HG03354 (cell line): Measurements from ENCODE around the gene TBC1D2.
"Not testable (repeated sequence)": the region's sequence is repeated elsewhere in the genome, so short reads cannot be mapped to it uniquely, and the experiment has no call there.

ENCODE experiments used
- ATAC-seq: cut with Tn5 transposase; IDR thresholded peaks from one replicate; pipeline ENCODE4 v1.9.1; 2021; ENCODE audit warnings: mild to moderate bottlenecking; ENCODE audit not compliant: unreplicated experiment, poor library complexity, severe bottlenecking

The TBC1D2 gene

DNA sequence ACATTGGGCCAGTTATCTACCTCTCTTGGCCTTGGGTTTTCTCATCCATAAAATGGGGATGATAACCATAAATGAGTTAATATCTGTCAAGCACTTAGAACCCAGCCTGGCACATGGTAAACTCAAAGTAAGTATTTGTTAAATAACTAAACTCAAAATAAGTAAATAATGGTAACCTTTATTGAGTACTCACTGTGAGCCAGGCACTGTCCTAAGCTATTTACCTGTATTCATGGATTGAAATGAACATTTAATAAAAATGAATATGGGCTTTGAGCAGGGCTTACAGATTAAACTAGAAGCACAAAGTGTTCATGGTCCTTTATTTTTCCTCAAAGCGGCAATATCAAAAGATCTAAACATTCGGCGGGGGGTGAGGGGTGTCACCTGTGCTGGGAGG lies 79.7 kb downstream of the TBC1D2 start:
- ATAC-seq: no peak

- no peak for ATAC-seq
These were observed 80.3 kb downstream of the TBC1D2 start for GRCh38 chr9:98175028-98175569.

DNA sequence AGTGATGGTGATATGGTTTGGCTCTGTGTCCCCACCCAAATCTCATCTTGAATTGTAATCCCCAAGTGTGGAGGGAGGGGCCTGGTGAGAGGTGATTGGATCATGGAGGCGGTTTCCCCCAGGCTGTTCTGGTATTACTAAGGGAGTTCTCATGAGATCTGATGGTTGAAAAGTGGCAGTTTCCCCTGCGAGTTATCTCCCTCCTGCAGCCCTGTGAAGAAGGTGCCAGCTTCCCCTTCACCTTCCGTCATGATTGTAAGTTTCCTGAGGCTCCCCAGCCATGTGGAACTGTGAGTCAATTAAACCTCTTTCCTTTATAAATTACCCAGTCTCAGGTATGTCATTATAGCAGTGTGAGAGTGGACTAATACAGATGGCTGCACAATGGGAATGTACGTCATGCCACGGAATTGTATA lies 80.9 kb downstream of the TBC1D2 start:
- ATAC-seq: not testable (repeated sequence)

GRCh38 chr9:98173181-98173580 lies 82.3 kb downstream of the TBC1D2 start:
- no peak for ATAC-seq

- no peak for ATAC-seq
These were observed 82.8 kb downstream of the TBC1D2 start for GRCh38 chr9:98172604-98173003.

GRCh38 chr9:98171176-98171925 lies 84.1 kb downstream of the TBC1D2 start:
- ATAC-seq: no peak

- peak; percentile 83 for ATAC-seq
These were observed 86.4 kb downstream of the TBC1D2 start for GRCh38 chr9:98168941-98169488.

DNA sequence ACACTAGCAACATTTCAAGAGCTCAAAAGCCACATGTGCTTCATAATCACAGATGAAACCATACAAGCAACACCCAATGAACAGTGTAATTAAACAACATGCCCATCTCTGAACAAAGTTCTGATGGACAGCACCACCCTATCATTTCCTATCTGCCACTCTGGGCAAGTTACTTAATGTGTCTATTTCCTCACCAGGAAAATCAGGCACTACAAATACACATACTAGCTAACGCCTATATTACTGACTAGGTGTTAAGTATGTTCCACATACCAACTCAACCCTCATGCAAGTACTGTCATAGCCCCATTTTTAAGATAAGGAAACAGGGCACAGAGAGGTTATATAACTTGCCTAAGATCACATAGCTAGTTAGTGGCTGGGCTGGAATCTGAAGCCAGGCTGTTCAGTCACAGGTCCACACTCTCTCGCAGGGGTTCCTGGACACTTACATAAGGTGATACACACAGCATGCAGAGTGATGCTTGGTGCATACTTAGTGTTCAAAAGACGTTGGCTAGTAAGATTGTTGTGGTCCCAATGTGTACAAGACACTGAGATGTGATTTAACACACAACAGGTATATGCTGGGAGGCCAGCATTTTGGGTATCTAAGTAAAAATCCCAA lies 87.2 kb downstream of the TBC1D2 start:
- no peak for ATAC-seq

GRCh38 chr9:98164912-98165311 lies 90.5 kb downstream of the TBC1D2 start:
- no peak for ATAC-seq

- ATAC-seq: no peak
These were observed 92.8 kb downstream of the TBC1D2 start for GRCh38 chr9:98162613-98163012.

DNA sequence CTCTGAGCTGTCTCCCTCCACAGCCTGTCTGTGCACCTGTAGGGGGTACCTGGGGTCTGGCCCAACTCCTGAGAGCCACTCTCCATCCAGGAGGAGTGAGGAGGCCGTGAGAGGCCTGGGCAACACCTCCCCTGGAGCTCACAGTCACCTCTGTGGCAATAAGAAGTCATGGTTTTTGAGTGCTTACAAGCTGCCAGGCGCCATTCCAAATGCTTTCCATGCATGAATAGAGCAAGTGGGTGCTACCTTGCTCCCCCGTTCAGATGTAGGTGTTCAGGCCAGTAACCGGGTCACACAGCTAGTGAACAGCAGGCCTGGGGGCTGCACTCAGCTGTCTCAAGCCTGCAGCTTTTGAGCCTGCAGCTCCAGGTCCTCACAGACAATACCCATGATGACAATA lies 93.6 kb downstream of the TBC1D2 start:
- ATAC-seq: no peak

DNA sequence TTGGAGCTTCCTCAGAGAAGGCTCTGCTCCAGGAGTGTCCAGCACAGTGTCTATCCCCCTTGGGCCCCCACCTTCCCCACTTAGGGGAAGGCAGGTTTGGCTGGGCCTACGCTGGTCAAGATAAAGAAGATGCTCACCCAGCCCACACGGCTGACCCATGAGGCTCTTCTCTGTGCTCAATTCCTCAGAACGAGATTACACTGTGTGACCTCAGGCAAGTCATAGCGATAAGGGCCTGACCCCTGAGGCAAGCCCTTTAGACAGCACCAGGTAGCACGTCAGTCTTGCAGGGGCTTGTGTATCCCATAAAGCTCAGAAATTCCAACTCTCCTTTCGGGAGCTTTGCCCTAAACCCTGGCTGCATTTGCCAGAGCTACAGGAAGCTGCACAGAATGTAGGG lies 95.7 kb downstream of the TBC1D2 start:
- no peak for ATAC-seq

DNA sequence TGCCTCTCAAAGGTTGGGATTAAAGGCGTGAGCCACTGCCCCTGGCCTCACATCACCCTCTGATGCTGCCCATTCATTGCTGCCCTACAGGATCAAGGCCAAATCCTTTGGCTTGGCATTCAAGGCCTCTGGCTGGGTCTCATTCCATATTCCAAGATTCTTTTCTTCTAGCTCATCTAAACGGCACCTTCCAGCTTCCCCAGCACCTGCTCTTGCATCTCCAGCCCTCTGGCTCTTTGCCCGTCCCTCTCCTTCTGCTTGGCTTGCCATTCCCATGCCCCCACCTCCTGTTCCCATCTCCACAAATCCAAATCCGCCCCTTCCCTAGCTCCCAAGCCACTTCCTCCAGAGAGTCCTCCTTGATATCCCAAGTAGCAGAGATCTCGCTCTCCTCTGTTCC lies 96.1 kb downstream of the TBC1D2 start:
- no peak for ATAC-seq

DNA sequence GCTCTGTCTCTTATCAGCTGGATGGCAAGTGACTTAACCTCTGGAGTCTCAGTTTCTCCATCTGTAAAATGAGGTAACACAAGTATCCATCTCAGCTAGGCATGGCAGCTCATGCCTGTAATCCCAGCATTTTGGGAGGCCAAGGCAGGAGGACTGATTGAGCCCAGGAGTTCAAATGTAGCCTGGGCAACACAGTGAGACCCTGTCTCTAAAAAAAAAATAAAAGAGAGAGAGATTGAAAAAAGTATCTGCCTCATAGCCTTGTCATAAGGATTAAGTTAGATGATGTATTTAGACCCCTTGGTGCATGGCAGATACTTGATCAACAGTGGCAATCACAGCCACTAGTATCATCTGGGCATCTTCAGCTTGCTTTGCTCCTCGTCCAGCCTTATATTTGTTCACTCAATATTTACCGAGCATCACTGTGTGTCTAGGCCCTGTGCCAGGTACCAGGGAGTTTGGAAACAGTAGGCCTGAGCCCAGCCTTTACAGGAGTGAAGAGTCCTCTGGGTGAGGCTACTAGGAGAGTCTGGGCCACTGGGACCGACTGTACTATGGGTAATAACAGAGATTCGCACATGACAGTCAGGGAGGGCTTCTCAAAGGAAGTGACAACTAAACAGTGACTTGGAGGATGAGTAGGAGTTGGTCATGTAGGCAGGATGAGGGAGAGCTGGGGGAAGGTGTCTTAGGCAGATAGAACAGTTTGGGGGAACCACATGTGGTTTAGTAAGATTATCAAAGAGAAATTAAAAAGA lies 97.2 kb downstream of the TBC1D2 start:
- no peak for ATAC-seq

DNA sequence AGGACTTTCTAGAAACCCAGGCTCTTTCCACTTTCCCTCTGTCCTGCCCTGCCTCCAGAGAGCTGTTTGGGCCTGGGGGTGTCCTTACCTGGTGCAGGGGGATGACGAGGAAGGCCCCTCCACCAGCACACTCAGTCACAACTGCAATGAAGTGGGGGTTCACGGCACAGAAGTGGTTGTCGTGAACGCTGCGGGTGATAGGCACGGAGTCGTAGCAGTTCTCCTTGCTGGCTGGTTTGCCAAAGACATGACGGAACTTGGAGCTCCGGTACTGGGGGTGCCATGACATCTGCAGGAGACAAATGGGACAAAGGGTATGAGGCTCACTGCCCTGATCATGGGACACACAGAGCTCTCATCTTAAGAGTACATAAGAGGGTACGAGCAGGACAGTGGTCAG lies 98.1 kb downstream of the TBC1D2 start:
- no peak for ATAC-seq

DNA sequence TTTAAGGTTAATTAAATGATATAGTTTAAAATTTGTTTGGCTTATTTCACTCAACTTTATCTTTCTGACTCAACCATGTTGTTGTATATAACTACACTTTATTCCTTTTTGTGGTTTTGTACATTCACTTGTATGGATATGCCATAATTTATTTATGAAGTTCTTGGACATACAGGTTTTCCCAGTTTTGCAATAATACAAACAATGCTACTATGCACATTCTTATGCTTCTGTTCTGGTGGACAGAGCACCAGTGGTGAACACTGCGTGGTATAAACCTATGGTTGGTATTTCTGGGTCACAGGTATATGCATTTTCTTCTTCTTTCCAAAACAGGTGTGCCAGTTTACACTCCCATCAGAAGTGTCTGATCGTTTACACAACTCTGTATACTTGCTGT lies 100.8 kb downstream of the TBC1D2 start:
- ATAC-seq: no peak

DNA sequence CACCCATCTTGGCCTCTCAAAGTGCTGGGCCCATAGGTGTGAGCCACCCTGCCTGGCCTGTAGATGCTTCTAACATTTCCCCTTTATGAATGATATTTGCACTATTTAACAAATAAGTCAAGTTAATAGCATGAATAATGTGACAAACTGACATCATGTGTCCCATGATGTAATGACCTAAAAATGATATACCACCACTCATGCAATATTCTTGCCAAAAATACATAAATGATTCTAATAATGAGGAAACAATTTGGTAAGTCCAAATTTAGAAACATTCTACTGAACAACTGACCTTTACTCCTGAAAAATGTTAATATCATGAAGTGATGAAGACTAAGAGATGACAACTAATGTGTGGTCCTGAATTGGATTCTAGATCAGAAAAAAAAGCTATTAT lies 102.9 kb downstream of the TBC1D2 start:
- no peak for ATAC-seq

GRCh38 chr9:98150721-98151120 lies 104.7 kb downstream of the TBC1D2 start:
- ATAC-seq: no peak

DNA sequence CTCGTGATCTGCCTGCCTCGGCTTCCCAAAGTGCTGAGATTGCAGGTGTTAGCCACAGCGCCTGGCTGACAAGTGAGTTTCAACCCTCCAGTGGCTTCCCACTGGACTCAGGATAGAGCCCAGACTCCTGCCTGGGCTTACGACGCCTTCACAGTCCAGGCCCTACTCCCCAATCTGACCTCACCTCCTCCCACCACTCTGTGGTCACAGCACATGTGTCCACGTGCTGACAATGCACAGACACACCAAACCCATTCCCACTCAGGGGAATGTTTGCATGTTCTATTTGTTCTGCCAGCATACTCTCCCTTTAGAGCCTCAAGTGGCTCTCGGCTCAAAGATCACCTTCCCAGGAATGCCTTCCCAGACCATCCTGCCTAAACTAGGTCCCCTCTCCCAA lies 105.3 kb downstream of the TBC1D2 start:
- ATAC-seq: no peak

DNA sequence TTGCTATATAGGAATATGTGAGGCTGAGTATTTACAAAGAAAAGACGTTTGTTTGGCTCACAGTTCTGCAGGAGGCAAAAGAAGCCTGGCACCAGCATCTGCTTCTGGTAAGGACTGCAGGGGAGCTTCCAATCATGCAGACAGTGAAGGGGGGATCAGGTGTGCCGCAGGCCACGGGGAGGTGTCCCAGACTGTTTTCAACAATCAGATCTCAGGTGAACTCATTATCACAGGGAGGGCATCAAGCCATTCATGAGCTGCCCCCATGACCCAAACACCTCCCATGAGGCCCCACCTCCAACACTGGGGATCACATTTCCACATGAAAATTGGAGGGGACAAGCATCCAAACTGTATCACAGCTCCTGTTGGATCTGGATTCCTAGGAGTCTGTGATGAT lies 106.0 kb downstream of the TBC1D2 start:
- ATAC-seq: no peak
